GM13976 (cell line): ENCODE results near the gene RAB4A.

ENCODE experiments used
- DNase-seq: peaks from one replicate; pipeline ENCODE4 v3.0.0; 2012; ENCODE audit warnings: low spot score
- CTCF ChIP-seq: IDR thresholded peaks from 2 replicates; pipeline ENCODE4 v1.5.1; 2012; ENCODE audit warnings: borderline replicate concordance, mild to moderate bottlenecking; ENCODE audit not compliant: insufficient read depth; ENCODE audit errors: extremely low read depth, missing control alignments, control extremely low read depth
- in situ Hi-C: fragments of 300-500 bp; cut with MboI; formaldehyde crosslinking; loops from one replicate; pipeline ENCODE4 v1.12.0; 2022; ENCODE audit warnings: low sequenced_read_pairs, mixed read lengths, inconsistent platforms; ENCODE audit not compliant: unreplicated experiment

RAB4A gene

GRCh38 chr1:229282295-229282823 is 11.4 kb downstream of the RAB4A start:
- in situ Hi-C loops, result no loop called here
- TF ChIP-seq CTCF, result no peak
- DNase-seq, result no peak

GRCh38 chr1:229283183-229283611 is 12.3 kb downstream of the RAB4A start:
- DNase-seq, result no peak
- no peak for TF ChIP-seq CTCF
- in situ Hi-C loops, result no loop called here

- in situ Hi-C loops, result no loop called here
- no peak for TF ChIP-seq CTCF
- no peak for DNase-seq
These were observed 14.0 kb downstream of the RAB4A start for GRCh38 chr1:229284887-229285286.

- DNase-seq, result no peak
- no peak for TF ChIP-seq CTCF
- in situ Hi-C loops, result no loop called here
These were observed 14.5 kb downstream of the RAB4A start for GRCh38 chr1:229285440-229285839.

GRCh38 chr1:229286099-229286766 is 15.3 kb downstream of the RAB4A start:
- in situ Hi-C loops, result no loop called here
- no peak for DNase-seq
- TF ChIP-seq CTCF, result no peak

GRCh38 chr1:229287267-229287666 is 16.4 kb downstream of the RAB4A start:
- DNase-seq, result no peak
- TF ChIP-seq CTCF, result no peak
- in situ Hi-C loops, result no loop called here
